ENCODE results near the gene GFER. TPM values are rescaled to one million over a fixed set of nuclear protein-coding genes. Genes with fewer than 3 reads are reported as not detected.
"Not testable (repeated sequence)": the region's sequence is repeated elsewhere in the genome, so short reads cannot be mapped to it uniquely, and the experiment has no call there.

Gene GFER
- total RNA-seq, 1 donor from 2014 or later: 30.0 TPM

GRCh38 chr16:2009164-2009711 lies 25.2 kb downstream of the GFER start:
- Mint-ChIP-seq H3K27ac (ENCODE audit: unreplicated experiment) (no peak overlapping the region), H3K27me3 (ENCODE audit: unreplicated experiment) (peaks cover 11% of the 10 kb centered on the region), H3K4me3 (ENCODE audit: unreplicated experiment) (peak overlapping the region; percentile 93), H3K9me3 (ENCODE audit: unreplicated experiment) (no peaks in the 10 kb centered on the region), H3K36me3 (ENCODE audit: low read depth, unreplicated experiment) (peaks cover 6% of the 10 kb centered on the region), H3K4me1 (ENCODE audit: unreplicated experiment) (peaks cover 21% of the 10 kb centered on the region)
- DNase-seq (ENCODE audit: low spot score): no peak
- no peak for TF ChIP-seq CTCF (IDR thresholded peaks at IDR 0.05; ENCODE audit: unreplicated experiment)

GRCh38 chr16:2009791-2010510 lies 26.0 kb downstream of the GFER start, which contains the start of gene ZNF598:
ZNF598 (minus strand) TSS chr16:2009821.
- H3K27me3 Mint-ChIP-seq (ENCODE audit: unreplicated experiment): peaks cover 15% of the 10 kb centered on the region
- no peaks in the 10 kb centered on the region for H3K9me3 Mint-ChIP-seq (ENCODE audit: unreplicated experiment)
- peaks cover 6% of the 10 kb centered on the region for H3K36me3 Mint-ChIP-seq (ENCODE audit: low read depth, unreplicated experiment)
- DNase-seq (ENCODE audit: low spot score): peak; percentile 80
- TF ChIP-seq CTCF (IDR thresholded peaks at IDR 0.05; ENCODE audit: unreplicated experiment): no peak
- peak within 1 kb of the TSS; percentile 77 for H3K27ac Mint-ChIP-seq (ENCODE audit: unreplicated experiment)
- H3K4me3 Mint-ChIP-seq (ENCODE audit: unreplicated experiment): peak within 1 kb of the TSS; percentile 95
- peaks cover 21% of the 10 kb centered on the region for H3K4me1 Mint-ChIP-seq (ENCODE audit: unreplicated experiment)

- H3K4me1 Mint-ChIP-seq (ENCODE audit: unreplicated experiment): peaks cover 17% of the 10 kb centered on the region
- not testable (repeated sequence) for H3K9me3 Mint-ChIP-seq (ENCODE audit: unreplicated experiment); H3K27ac Mint-ChIP-seq (ENCODE audit: unreplicated experiment); H3K4me3 Mint-ChIP-seq (ENCODE audit: unreplicated experiment); DNase-seq (ENCODE audit: low spot score); H3K36me3 Mint-ChIP-seq (ENCODE audit: low read depth, unreplicated experiment)
- peaks cover 13% of the 10 kb centered on the region for H3K27me3 Mint-ChIP-seq (ENCODE audit: unreplicated experiment)
Measured at GRCh38 chr16:2011726-2012125, 27.7 kb downstream of the GFER start.

- no peak overlapping the region for H3K4me3 Mint-ChIP-seq (ENCODE audit: unreplicated experiment)
- no peak for TF ChIP-seq CTCF (IDR thresholded peaks at IDR 0.05; ENCODE audit: unreplicated experiment)
- no peak for DNase-seq (ENCODE audit: low spot score)
- peaks cover 9% of the 10 kb centered on the region for H3K4me1 Mint-ChIP-seq (ENCODE audit: unreplicated experiment)
- peaks cover 3% of the 10 kb centered on the region for H3K36me3 Mint-ChIP-seq (ENCODE audit: low read depth, unreplicated experiment)
- H3K9me3 Mint-ChIP-seq (ENCODE audit: unreplicated experiment): no peaks in the 10 kb centered on the region
- peaks cover 8% of the 10 kb centered on the region for H3K27me3 Mint-ChIP-seq (ENCODE audit: unreplicated experiment)
- no peak overlapping the region for H3K27ac Mint-ChIP-seq (ENCODE audit: unreplicated experiment)
Measured at GRCh38 chr16:2013527-2013926, 29.5 kb downstream of the GFER start.

GRCh38 chr16:2015117-2015946 lies 31.3 kb downstream of the GFER start:
- Mint-ChIP-seq H3K4me3 (ENCODE audit: unreplicated experiment) (no peak overlapping the region), H3K36me3 (ENCODE audit: low read depth, unreplicated experiment) (no peaks in the 10 kb centered on the region), H3K27ac (ENCODE audit: unreplicated experiment) (no peak overlapping the region), H3K4me1 (ENCODE audit: unreplicated experiment) (peaks cover under 1% of the 10 kb centered on the region), H3K27me3 (ENCODE audit: unreplicated experiment) (peaks cover 10% of the 10 kb centered on the region), H3K9me3 (ENCODE audit: unreplicated experiment) (no peaks in the 10 kb centered on the region)
- no peak for TF ChIP-seq CTCF (IDR thresholded peaks at IDR 0.05; ENCODE audit: unreplicated experiment)
- DNase-seq (ENCODE audit: low spot score): no peak
